H1 (cell line): Measurements from ENCODE around the gene KCNH1. TPM values are rescaled to one million over a fixed set of nuclear protein-coding genes. Genes with fewer than 3 reads are reported as not detected.

Experiments used
- ATF2 ChIP-seq: IDR thresholded peaks from 2 replicates; pipeline ENCODE4 v1.6.1; 2012; ENCODE audit warnings: low read length, inconsistent platforms
- CHD7 ChIP-seq: fragments of 300-600 bp; sonication (generic); IDR thresholded peaks from 2 replicates; pipeline ENCODE4 v1.7.1; 2012; ENCODE audit warnings: low read length, moderate library complexity, mild to moderate bottlenecking, inconsistent platforms; ENCODE audit not compliant: insufficient replicate concordance
- E2F6 ChIP-seq: IDR thresholded peaks from 2 replicates; pipeline ENCODE4 v1.6.1; 2012; ENCODE audit warnings: inconsistent platforms
- EZH2 ChIP-seq: fragments of 200-600 bp; sonication (generic); IDR thresholded peaks from 2 replicates; pipeline ENCODE4 v1.7.1; 2012; ENCODE audit warnings: low read depth, mild to moderate bottlenecking, moderate library complexity, low read length, inconsistent platforms; ENCODE audit not compliant: severe bottlenecking
- GABPA ChIP-seq: IDR thresholded peaks from 2 replicates; pipeline ENCODE4 v1.6.1; 2011; ENCODE audit warnings: mild to moderate bottlenecking, low read length, moderate library complexity, borderline replicate concordance; ENCODE audit not compliant: insufficient read depth
- HDAC6 ChIP-seq: IDR thresholded peaks from one replicate; pipeline ENCODE4 v1.7.1; 2012; ENCODE audit warnings: low read depth, mild to moderate bottlenecking, inconsistent platforms, low read length, moderate library complexity
- KDM4A ChIP-seq: IDR thresholded peaks from one replicate; pipeline ENCODE4 v1.7.1; 2012; ENCODE audit warnings: low read depth, mild to moderate bottlenecking, moderate library complexity, low read length, inconsistent platforms; ENCODE audit not compliant: severe bottlenecking
- MAFK ChIP-seq: IDR thresholded peaks from 2 replicates; pipeline ENCODE4 v1.6.1; 2012; ENCODE audit warnings: low read depth, mild to moderate bottlenecking, improper control_type of control experiment, low read length
- SIX5 ChIP-seq: IDR thresholded peaks from 2 replicates; pipeline ENCODE4 v1.6.1; 2011; ENCODE audit warnings: mild to moderate bottlenecking, low read depth, low read length
- polyA plus RNA-seq, 7 experiments: library from polyadenylated mRNA; depleted of rRNA in 3 of 7; stranded (reverse) in 5 of 7; unstranded in 2 of 7; fragments of >200 nt in 5 of 7; fragments of 200-250 nt in 2 of 7; gene quantifications; 1 replicate in 5 of 7; 2 replicates in 1 of 7; 4 replicates in 1 of 7; pipeline versions ENCODE4 v1.2.1 to v1.2.3, GENCODE V29; 2011 to 2013; ENCODE audit warnings: missing spikeins in 2 of 7, mixed read lengths in 2 of 7
- total RNA-seq: library from RNA; stranded (reverse); fragmentation: NEBNext Ultra II Directional; extraction: Animal tissue kit (Norgen Biotek cat#: 25700); gene quantifications from 2 replicates; pipeline ENCODE4 v1.2.1, GENCODE V29; 2021

The KCNH1 gene
- total and polyA plus RNA-seq, 2 of the 8 experiments (the other 6 are each of a cell fraction or from before 2014, with no cell fraction given), result 0.27 to 0.34 TPM

- no peak for TF ChIP-seq CHD7
- no peak for TF ChIP-seq MAFK
- TF ChIP-seq GABPA, result no peak
- no peak for TF ChIP-seq EZH2
- TF ChIP-seq KDM4A, result no peak
- no peak for TF ChIP-seq SIX5
- no peak for TF ChIP-seq E2F6
- no peak for TF ChIP-seq ATF2
- TF ChIP-seq HDAC6, result no peak
Measured at GRCh38 chr1:210951279-210951678, 182.7 kb downstream of the KCNH1 start (continued).
